GM23248 (cell line): ENCODE data around the gene RPS6KB2. TPM values are rescaled to one million over a fixed set of nuclear protein-coding genes. Genes with fewer than 3 reads are reported as not detected.
A peak's percentile ranks its signal among the peaks of the same experiment; 100 is the strongest.

Experiments
- DNase-seq: peaks from one replicate; pipeline ENCODE4 v3.0.0-alpha.2; 2015
- H2AFZ ChIP-seq: fragments of 200-600 bp; sonication (generic); 2 replicates; pipeline ENCODE4 v1.6.1; 2016; ENCODE audit warnings: antibody characterized with exemption
- H3F3A ChIP-seq: fragments of 200-600 bp; sonication (generic); 2 replicates; pipeline ENCODE4 v1.6.1; 2016; ENCODE audit warnings: mild to moderate bottlenecking, antibody characterized with exemption, mixed run types; ENCODE audit not compliant: insufficient read depth
- H3K27ac ChIP-seq: fragments of 200-600 bp; sonication (generic); 2 replicates; pipeline ENCODE4 v1.5.1; 2016; ENCODE audit warnings: mild to moderate bottlenecking
- H3K27me3 ChIP-seq: fragments of 200-600 bp; sonication (generic); replicated peaks from 2 replicates; pipeline ENCODE4 v1.6.1; 2016; ENCODE audit warnings: mild to moderate bottlenecking; ENCODE audit not compliant: insufficient read depth
- H3K36me3 ChIP-seq: fragments of 200-600 bp; sonication (generic); 2 replicates; pipeline ENCODE4 v1.6.1; 2016; ENCODE audit warnings: low read depth, mild to moderate bottlenecking
- H3K4me1 ChIP-seq: fragments of 200-600 bp; sonication (generic); 2 replicates; pipeline ENCODE4 v1.6.1; 2016; ENCODE audit warnings: mild to moderate bottlenecking; ENCODE audit not compliant: insufficient read depth
- H3K4me2 ChIP-seq: fragments of 200-600 bp; sonication (generic); one replicate; pipeline ENCODE4 v1.6.1; 2016; ENCODE audit warnings: mild to moderate bottlenecking; ENCODE audit not compliant: unreplicated experiment
- H3K4me3 ChIP-seq: fragments of 200-600 bp; sonication (generic); 2 replicates; pipeline ENCODE4 v1.5.1; 2016; ENCODE audit warnings: mild to moderate bottlenecking
- H3K79me2 ChIP-seq: fragments of 200-600 bp; sonication (generic); 2 replicates; pipeline ENCODE4 v1.6.1; 2016; ENCODE audit warnings: mild to moderate bottlenecking; ENCODE audit not compliant: insufficient read depth
- H3K9ac ChIP-seq: fragments of 200-600 bp; sonication (generic); 2 replicates; pipeline ENCODE4 v1.6.1; 2016; ENCODE audit warnings: mild to moderate bottlenecking
- H3K9me2 ChIP-seq: fragments of 200-600 bp; sonication (generic); 2 replicates; pipeline ENCODE4 v1.6.1; 2016; ENCODE audit warnings: mixed run types, mild to moderate bottlenecking, moderate library complexity; ENCODE audit not compliant: insufficient read depth
- H3K9me3 ChIP-seq: fragments of 200-600 bp; sonication (generic); one replicate; pipeline ENCODE4 v1.6.1; 2017; ENCODE audit warnings: low read depth
- H4K20me1 ChIP-seq: fragments of 200-600 bp; sonication (generic); 2 replicates; pipeline ENCODE4 v1.6.0; 2016; ENCODE audit not compliant: insufficient read depth
- EZH2 ChIP-seq: fragments of 200-600 bp; sonication (generic); IDR thresholded peaks from 2 replicates; pipeline ENCODE4 v1.6.1; 2018; ENCODE audit warnings: antibody characterized with exemption, mild to moderate bottlenecking; ENCODE audit not compliant: insufficient read depth, poor library complexity, severe bottlenecking
- EZH2phosphoT487 ChIP-seq: fragments of 200-600 bp; sonication (generic); IDR thresholded peaks from 2 replicates; pipeline ENCODE4 v1.6.1; 2018; ENCODE audit warnings: antibody characterized with exemption, moderate library complexity, mild to moderate bottlenecking, low read depth; ENCODE audit not compliant: insufficient read depth
- WGBS, 2 experiments: methylation state at CpG; one replicate each; pipeline ENCODE4 v1.1.6; 2015 to 2017; ENCODE audit warnings: low lambda C conversion rate in 2 of 2, low coverage in 1 of 2; ENCODE audit errors: missing lambda C conversion rate in 2 of 2; 5-methylcytosine and 5-hydroxymethylcytosine counted together
- in situ Hi-C: fragments of 300-500 bp; cut with MboI; formaldehyde crosslinking; loops from 2 replicates; pipeline ENCODE4 v1.15.0; 2020
- polyA plus RNA-seq: library from polyadenylated mRNA; unstranded; fragments of >200 nt; fragmentation: Nextera tagmentation; extraction: Ambion mirVana; gene quantifications from 2 replicates; pipeline ENCODE4 v1.2.1, GENCODE V29; 2016
- total RNA-seq: library from RNA; depleted of rRNA; stranded (reverse); fragments of >200 nt; shearing (Covaris generic); gene quantifications from 2 replicates; pipeline ENCODE4 v1.2.3, GENCODE V29; 2014

The RPS6KB2 gene
- total and polyA plus RNA-seq, 2 experiments from 2014 or later: 52.3 to 68.0 TPM

DNA sequence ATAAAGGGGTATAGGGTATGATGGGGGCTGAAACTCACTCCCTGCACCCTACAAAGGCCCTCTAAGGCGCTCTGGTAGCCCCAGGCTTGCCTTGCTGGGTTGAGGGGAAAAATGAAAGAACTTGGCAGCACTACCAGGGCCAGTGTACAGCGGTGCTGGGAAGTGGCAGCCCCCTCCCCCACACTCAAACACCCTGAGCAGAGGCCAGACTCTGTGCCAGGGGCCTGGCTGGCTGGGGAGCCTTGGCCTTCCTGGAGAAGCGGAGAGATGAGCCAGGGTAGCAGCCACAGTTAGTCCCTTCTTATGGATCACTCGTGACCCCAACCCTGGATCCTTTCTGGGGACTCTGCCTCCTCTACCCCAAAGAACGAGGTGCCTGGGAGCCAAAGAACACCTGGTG lies 38.1 kb downstream of the RPS6KB2 start:
- H3F3A ChIP-seq: no peaks in the 10 kb centered on the region
- no peak overlapping the region for H2AFZ ChIP-seq
- TF ChIP-seq EZH2 (no peak), EZH2phosphoT487 (no peak)
- no peaks in the 10 kb centered on the region for H4K20me1 ChIP-seq
- H3K4me2 ChIP-seq: no peak overlapping the region
- H3K27me3 ChIP-seq: no peaks in the 10 kb centered on the region
- 90 to 93% methylated on average over 5 of the region's 5 CpGs for whole genome bisulfite sequencing, 2 experiments
- H3K36me3 ChIP-seq: no peaks in the 10 kb centered on the region
- no peak overlapping the region for H3K27ac ChIP-seq
- no peak for DNase-seq
- H3K4me1 ChIP-seq: peaks cover 4% of the 10 kb centered on the region; the same call in 1 of the 2 replicates
- peaks cover 23% of the 10 kb centered on the region; the same call in 1 of the 2 replicates for H3K79me2 ChIP-seq
- no peak overlapping the region for H3K9ac ChIP-seq
- H3K9me2 ChIP-seq: no peaks in the 10 kb centered on the region
- in situ Hi-C loops: no loop called here
- no peak overlapping the region for H3K4me3 ChIP-seq
- H3K9me3 ChIP-seq: no peaks in the 10 kb centered on the region

DNA sequence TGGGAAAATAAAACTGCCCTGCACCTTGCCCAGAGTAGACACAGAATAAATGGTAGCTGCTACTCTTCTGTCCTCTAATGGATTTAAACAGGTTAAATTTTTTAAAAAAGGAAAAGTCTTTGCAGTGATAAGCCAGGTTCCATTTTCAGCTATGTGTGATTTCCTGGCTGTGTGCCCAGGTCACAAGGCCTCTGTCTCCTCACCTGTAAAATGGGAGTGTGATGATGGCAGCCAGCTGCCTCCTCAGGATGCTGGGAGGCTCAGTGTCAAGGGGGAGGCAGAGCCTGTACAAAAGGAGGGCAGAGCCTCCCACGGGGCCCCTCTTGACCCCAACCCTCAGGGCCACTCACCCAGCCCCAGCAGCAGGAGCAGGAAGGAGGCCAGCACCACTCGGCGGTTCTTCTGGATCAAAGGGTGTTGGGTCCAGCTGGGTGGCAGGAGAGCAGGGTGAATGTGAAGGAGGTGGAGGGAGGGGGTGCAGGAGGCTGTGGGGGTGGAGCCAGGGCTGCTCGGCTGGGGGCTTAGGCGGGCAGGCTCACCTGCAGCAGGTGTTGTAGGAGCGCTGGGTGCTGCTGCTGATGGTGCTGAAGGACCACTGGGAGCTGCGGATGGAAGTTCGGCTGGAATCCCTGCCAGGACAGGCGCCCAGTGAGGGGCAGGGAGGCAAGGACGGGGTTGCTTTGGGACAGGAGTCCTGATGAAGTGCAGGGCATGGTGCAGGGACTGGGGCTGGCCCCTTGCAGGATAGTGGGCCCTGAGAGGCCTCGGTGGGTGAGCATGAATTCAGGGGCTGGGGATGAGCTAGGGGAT lies 38.9 kb downstream of the RPS6KB2 start:
- Histone ChIP-seq H3K9me2 (no peaks in the 10 kb centered on the region), H3K27ac (no peak overlapping the region), H2AFZ (no peak overlapping the region), H3K4me3 (peak overlapping the region; percentile 89; the same call in 1 of the 2 replicates), H3K27me3 (no peaks in the 10 kb centered on the region), H3K9me3 (no peaks in the 10 kb centered on the region), H3K9ac (peak overlapping the region; percentile 94; the same call in 1 of the 2 replicates), H4K20me1 (no peaks in the 10 kb centered on the region), H3F3A (no peaks in the 10 kb centered on the region), H3K4me2 (no peak overlapping the region), H3K4me1 (peaks cover 4% of the 10 kb centered on the region; the same call in 1 of the 2 replicates), H3K36me3 (no peaks in the 10 kb centered on the region), H3K79me2 (peaks cover 23% of the 10 kb centered on the region; the same call in 1 of the 2 replicates)
- 75 to 83% methylated on average over 7 to 11 of the region's 11 CpGs for WGBS, 2 experiments
- TF ChIP-seq EZH2phosphoT487: no peak
- no peak for TF ChIP-seq EZH2
- no peak for DNase-seq
- in situ Hi-C loops: no loop called here

DNA sequence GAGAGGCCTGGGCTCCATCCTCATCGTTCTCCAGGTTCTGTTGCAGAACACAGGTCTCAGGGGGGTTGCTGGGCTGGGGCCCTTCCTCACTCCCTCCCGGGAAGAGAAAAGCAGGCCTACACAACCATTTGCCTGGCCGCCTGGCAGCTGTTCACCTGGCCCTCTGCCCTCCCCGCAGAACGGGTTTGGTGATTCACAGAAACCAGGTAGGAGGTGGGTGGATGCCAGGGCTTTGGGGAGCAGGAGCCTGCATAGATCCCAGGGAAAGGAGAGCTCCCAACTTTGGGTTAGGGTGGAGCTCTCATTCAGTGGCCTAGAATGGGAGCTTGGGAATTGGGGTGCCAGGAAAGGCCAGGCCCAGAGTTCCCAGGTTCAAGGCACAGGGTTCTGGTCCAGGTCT lies 39.8 kb downstream of the RPS6KB2 start:
- peak overlapping the region; percentile 94 for H3K9ac ChIP-seq
- peak overlapping the region; percentile 77; the same call in 1 of the 2 replicates for H2AFZ ChIP-seq
- WGBS, 2 experiments: 24 to 37% methylated on average over 4 to 5 of the region's 5 CpGs
- peaks cover 4% of the 10 kb centered on the region; the same call in 1 of the 2 replicates for H3K4me1 ChIP-seq
- H3K79me2 ChIP-seq: peaks cover 23% of the 10 kb centered on the region; the same call in 1 of the 2 replicates
- H3K36me3 ChIP-seq: no peaks in the 10 kb centered on the region
- H3K9me3 ChIP-seq: no peaks in the 10 kb centered on the region
- H4K20me1 ChIP-seq: no peaks in the 10 kb centered on the region
- H3K9me2 ChIP-seq: no peaks in the 10 kb centered on the region
- H3K4me3 ChIP-seq: peak overlapping the region; percentile 89
- TF ChIP-seq EZH2: no peak
- TF ChIP-seq EZH2phosphoT487: no peak
- H3K27me3 ChIP-seq: no peaks in the 10 kb centered on the region
- H3F3A ChIP-seq: no peaks in the 10 kb centered on the region
- H3K27ac ChIP-seq: peak overlapping the region; percentile 81
- peak overlapping the region; percentile 86 for H3K4me2 ChIP-seq
- peak; percentile 36 for DNase-seq
- in situ Hi-C loops: no loop called here

DNA sequence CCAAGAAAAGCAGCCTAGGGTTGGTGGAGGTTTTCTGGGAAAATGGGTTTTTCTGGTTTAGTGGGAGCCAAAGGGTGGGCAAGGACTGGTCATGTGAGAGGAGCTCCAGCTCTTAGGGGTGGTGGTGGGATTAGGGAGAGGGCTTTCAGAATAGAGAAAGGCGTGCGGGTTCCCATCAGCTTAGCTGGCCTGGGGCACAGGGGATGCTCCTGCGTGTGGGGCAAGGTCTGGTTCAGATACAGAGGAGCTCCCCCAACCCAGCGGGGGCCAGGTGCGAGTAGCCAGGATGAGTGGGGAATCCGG lies 40.1 kb downstream of the RPS6KB2 start:
- H3K4me3 ChIP-seq: peak overlapping the region; percentile 89
- DNase-seq: no peak
- WGBS, 2 experiments: 3 to 10% methylated on average over 6 of the region's 6 CpGs
- no peaks in the 10 kb centered on the region for H3K36me3 ChIP-seq
- H2AFZ ChIP-seq: peak overlapping the region; percentile 77
- no peaks in the 10 kb centered on the region for H3F3A ChIP-seq
- in situ Hi-C loops: no loop called here
- peak overlapping the region; percentile 86 for H3K4me2 ChIP-seq
- H4K20me1 ChIP-seq: no peaks in the 10 kb centered on the region
- no peaks in the 10 kb centered on the region for H3K9me3 ChIP-seq
- TF ChIP-seq EZH2 (no peak), EZH2phosphoT487 (no peak)
- H3K9me2 ChIP-seq: no peaks in the 10 kb centered on the region
- H3K79me2 ChIP-seq: peaks cover 23% of the 10 kb centered on the region; the same call in 1 of the 2 replicates
- H3K27me3 ChIP-seq: no peaks in the 10 kb centered on the region
- peaks cover 4% of the 10 kb centered on the region; the same call in 1 of the 2 replicates for H3K4me1 ChIP-seq
- H3K27ac ChIP-seq: peak overlapping the region; percentile 81
- H3K9ac ChIP-seq: peak overlapping the region; percentile 94
